ENCODE data around the gene KCNJ11. TPM values are rescaled to one million over a fixed set of nuclear protein-coding genes. Genes with fewer than 3 reads are reported as not detected.
A peak's percentile ranks its signal among the peaks of the same experiment; 100 is the strongest.

The KCNJ11 gene
- total RNA-seq, 1 experiment from 2014 or later = 0.82 TPM

- no peak for DNase-seq (ENCODE audit: low read depth)
These were observed 19.4 kb downstream of the KCNJ11 start for GRCh38 chr11:17369094-17369493.

- no peak for DNase-seq (ENCODE audit: low read depth)
These were observed 19.9 kb downstream of the KCNJ11 start for GRCh38 chr11:17368551-17368950.

GRCh38 chr11:17366495-17366894 lies 22.0 kb downstream of the KCNJ11 start:
- DNase-seq (ENCODE audit: low read depth) = no peak

- peak; percentile 70 for DNase-seq (ENCODE audit: low read depth)
These were observed 33.9 kb downstream of the KCNJ11 start for GRCh38 chr11:17354601-17354991.

GRCh38 chr11:17353821-17354600 lies 34.4 kb downstream of the KCNJ11 start:
- DNase-seq (ENCODE audit: low read depth) = peak; percentile 38

DNA sequence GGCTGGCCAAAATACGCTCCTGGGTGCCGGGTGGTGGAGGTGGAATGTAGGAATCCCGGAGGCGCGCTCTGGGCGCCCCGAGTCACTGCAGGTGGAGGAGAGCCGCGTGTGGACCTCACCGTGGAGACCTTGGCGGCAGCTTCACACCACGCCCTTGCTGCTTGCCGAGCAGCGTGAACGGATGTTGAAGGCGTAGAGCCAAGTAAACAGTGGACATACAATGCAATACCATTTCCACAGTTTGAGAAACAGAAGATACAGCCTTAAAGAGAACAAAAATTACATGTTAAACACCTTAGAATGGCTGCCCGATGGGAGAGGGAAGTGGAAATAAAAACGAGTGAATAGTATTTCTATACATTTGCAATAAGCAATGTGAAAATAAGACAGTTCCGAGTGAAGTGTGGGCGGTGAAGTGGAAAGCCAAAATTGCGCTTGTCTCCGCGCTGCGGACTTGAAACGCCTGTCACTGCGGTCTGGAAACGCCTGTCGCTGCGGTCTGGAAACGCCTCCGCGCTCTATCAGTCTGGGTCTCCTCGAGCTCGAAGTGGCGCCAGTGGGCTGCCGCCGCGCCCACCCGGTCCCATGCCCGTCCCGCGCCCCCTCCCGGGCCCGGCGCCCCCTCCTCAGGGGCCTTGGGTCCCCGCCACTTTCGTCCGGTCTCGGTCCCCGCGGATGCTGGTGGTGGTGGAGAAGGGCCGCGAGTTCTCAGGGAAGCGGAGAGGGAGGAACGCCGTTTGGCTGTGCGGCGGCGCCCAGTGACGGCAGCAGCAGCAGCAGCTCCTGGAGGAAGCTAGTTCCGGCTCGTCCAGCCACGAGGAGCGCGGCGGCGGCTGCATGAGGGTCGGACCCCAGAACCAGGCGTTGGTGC lies 35.3 kb downstream of the KCNJ11 start:
- DNase-seq (ENCODE audit: low read depth) = peak; percentile 5

DNA sequence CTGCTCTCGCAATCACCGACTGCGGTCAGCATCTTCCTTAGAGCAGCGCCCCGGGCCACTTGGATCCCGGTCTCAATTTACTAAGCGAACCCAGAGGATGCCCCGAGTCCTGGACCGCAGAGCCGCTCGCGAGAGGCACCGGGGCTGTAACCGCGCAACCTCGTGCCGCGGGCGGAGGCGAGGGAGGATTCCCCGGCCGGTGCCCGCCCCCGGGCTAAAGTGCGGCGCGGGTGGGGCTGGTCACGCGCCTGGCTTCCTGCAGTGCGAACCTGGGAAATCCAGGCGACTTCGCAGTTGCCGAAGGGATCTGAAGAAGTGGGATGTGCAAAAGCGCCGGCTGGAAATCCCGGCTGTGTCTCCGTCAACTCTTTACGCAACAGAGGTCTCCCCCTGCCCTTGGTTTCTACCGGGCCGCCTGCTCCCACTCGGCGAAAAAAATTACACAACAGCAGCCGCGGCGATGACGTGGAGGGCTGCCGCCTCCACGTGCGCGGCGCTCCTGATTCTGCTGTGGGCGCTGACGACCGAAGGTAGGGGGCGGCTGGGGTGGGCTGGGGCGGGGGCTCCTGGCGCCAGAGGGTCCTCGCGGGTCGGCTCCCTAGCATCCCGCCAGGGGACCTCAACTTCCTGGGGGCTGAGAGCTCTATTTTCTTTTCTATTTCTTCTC lies 36.8 kb downstream of the KCNJ11 start, which contains the start of gene NCR3LG1:
TSS of gene NCR3LG1 (plus strand) at position 291 of the 667 bp plus-strand sequence. CDS start at position 461, 170 bp downstream.
- no peak for DNase-seq (ENCODE audit: low read depth)

- DNase-seq (ENCODE audit: low read depth) = no peak
These were observed 37.3 kb downstream of the KCNJ11 start for GRCh38 chr11:17351172-17351509.

DNA sequence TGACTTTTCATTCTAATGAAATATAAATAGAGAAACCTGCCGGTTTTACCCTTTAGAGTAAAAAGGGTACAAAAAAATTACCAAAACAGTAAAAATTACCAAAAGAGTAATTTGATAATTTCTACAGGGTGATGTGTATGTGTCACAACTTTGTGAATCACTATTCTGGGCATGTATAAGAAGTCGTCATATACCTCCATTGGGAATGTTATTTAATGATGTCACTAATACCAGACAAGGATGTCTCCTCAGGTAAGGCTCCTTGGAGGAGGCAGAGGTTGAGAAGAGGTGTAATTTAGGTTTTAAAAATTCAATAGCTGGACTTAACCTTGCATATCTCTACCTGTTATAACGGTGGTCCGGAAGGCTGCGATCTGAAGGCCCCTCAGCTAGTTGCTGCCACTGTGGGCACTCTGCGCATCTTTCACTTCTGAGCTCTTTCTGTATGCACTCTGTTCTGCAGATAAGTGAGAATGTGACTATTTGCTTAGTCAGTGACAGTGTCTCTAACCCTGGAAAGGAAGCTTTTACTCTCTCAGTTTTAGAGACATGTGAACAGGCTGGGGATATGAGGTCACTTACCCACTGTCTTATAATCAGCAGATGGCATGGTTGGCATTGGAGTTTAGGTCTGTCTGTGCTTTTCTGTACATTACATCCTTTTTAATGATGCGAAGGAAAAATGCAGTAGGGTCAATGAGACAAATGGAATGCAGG lies 37.8 kb downstream of the KCNJ11 start:
- DNase-seq (ENCODE audit: low read depth) = no peak

DNA sequence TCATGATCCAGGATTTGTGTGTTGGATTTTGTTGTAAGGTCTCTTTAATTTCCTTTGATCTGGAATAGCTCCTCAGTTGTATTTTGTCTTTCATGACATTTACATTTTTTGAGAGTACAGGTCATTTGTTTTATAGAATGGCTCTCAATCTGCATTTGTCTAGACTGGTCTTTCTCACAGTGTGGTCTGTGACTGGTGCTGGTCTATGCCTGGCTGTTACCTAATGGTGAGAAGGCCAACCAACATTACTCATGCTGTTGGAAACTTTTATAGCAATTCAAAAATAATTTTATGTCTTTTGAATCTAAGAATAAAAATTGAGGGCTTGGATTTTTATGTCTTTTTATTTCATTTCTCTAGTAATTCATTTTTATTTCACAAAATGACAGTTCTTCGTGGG lies 40.8 kb downstream of the KCNJ11 start:
- no peak for DNase-seq (ENCODE audit: low read depth)

- peak; percentile 68 for DNase-seq (ENCODE audit: low read depth)
These were observed 44.6 kb downstream of the KCNJ11 start for GRCh38 chr11:17343907-17344306.

DNA sequence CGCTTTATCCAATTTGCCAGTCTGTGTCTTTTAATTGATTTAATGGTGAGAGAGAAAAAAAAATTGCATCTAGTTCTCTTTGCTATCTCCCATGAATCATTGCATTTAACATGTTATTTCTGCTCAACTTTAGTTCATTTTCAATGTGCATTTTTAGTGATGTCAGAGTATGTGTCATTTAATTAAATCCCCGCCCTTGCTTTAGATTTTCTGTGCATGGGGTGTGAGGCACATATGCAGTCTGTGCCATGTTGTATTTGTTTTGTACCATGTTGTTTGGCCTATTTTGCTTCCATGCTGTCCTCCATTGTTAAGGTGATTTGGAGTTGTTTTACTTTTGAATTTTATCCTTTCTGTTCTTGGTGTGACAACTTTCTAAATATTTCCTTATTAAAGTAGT lies 45.2 kb downstream of the KCNJ11 start:
- DNase-seq (ENCODE audit: low read depth) = no peak

Other genes with a start within 250 kb of the KCNJ11 start
- gene PIK3C2A, start 180.7 kb downstream of the KCNJ11 start, total RNA-seq (2014; rRNA removed; shearing (Covaris generic)) = 12.0 and 13.6 TPM in 2 replicates
- 20.1 and 21.1 TPM in 2 replicates for gene NUCB2, start 111.9 kb downstream of the KCNJ11 start, total RNA-seq (2014; rRNA removed; shearing (Covaris generic))
- gene NCR3LG1, start 36.9 kb downstream of the KCNJ11 start, total RNA-seq (2014; rRNA removed; shearing (Covaris generic)) = 0.27 and 0.53 TPM in 2 replicates
- gene ABCC8, start 88.2 kb upstream of the KCNJ11 start, total RNA-seq (2014; rRNA removed; shearing (Covaris generic)) = not detected in 2 replicates
- gene USH1C, start 155.8 kb upstream of the KCNJ11 start, total RNA-seq (2014; rRNA removed; shearing (Covaris generic)) = not detected in 2 replicates
- gene OTOG, start 158.6 kb upstream of the KCNJ11 start, total RNA-seq (2014; rRNA removed; shearing (Covaris generic)) = not detected in 2 replicates